ENCODE results near the gene MYLIP.
"Not testable (repeated sequence)": the region's sequence is repeated elsewhere in the genome, so short reads cannot be mapped to it uniquely, and the experiment has no call there.

Gene MYLIP

GRCh38 chr6:16163535-16164300 lies 34.8 kb downstream of the MYLIP start:
- in situ Hi-C loops (cut with MboI; ENCODE audit: low pct_unique_long_range_greater_than_20kb, low sequenced_read_pairs), result no loop called here
- DNase-seq, result no peak

- no peak for DNase-seq
- in situ Hi-C loops (cut with MboI; ENCODE audit: low pct_unique_long_range_greater_than_20kb, low sequenced_read_pairs), result no loop called here
Observed at GRCh38 chr6:16165641-16166040, 36.8 kb downstream of the MYLIP start.

- in situ Hi-C loops (cut with MboI; ENCODE audit: low pct_unique_long_range_greater_than_20kb, low sequenced_read_pairs), result no loop called here
Observed at GRCh38 chr6:16166871-16167608, 38.2 kb downstream of the MYLIP start.

GRCh38 chr6:16168121-16168520 lies 39.2 kb downstream of the MYLIP start:
- DNase-seq, result peak; percentile 30
- in situ Hi-C loops (cut with MboI; ENCODE audit: low pct_unique_long_range_greater_than_20kb, low sequenced_read_pairs), result no loop called here

More at GRCh38 chr6:16166871-16167608, 38.2 kb downstream of the MYLIP start:
- no peak for DNase-seq

- DNase-seq, result peak; percentile 80
- in situ Hi-C loops (cut with MboI; ENCODE audit: low pct_unique_long_range_greater_than_20kb, low sequenced_read_pairs), result no loop called here
Observed at GRCh38 chr6:16168858-16169257, 40.0 kb downstream of the MYLIP start.

GRCh38 chr6:16171400-16171799 lies 42.5 kb downstream of the MYLIP start:
- in situ Hi-C loops (cut with MboI; ENCODE audit: low pct_unique_long_range_greater_than_20kb, low sequenced_read_pairs), result no loop called here
- no peak for DNase-seq

- no peak for DNase-seq
- in situ Hi-C loops (cut with MboI; ENCODE audit: low pct_unique_long_range_greater_than_20kb, low sequenced_read_pairs), result no loop called here
Observed at GRCh38 chr6:16173167-16173940, 44.5 kb downstream of the MYLIP start.

- in situ Hi-C loops (cut with MboI; ENCODE audit: low pct_unique_long_range_greater_than_20kb, low sequenced_read_pairs), result no loop called here
Observed at GRCh38 chr6:16174416-16175078, 45.7 kb downstream of the MYLIP start.

GRCh38 chr6:16176600-16176999 lies 47.7 kb downstream of the MYLIP start:
- in situ Hi-C loops (cut with MboI; ENCODE audit: low pct_unique_long_range_greater_than_20kb, low sequenced_read_pairs); DNase-seq: not testable (repeated sequence)

More at GRCh38 chr6:16174416-16175078, 45.7 kb downstream of the MYLIP start:
- DNase-seq, result no peak

GRCh38 chr6:16177881-16178280 lies 49.0 kb downstream of the MYLIP start:
- in situ Hi-C loops (cut with MboI; ENCODE audit: low pct_unique_long_range_greater_than_20kb, low sequenced_read_pairs), result no loop called here

GRCh38 chr6:16178351-16178750 lies 49.5 kb downstream of the MYLIP start:
- DNase-seq, result no peak
- in situ Hi-C loops (cut with MboI; ENCODE audit: low pct_unique_long_range_greater_than_20kb, low sequenced_read_pairs), result no loop called here

More at GRCh38 chr6:16177881-16178280, 49.0 kb downstream of the MYLIP start:
- DNase-seq, result no peak

- DNase-seq, result no peak
- in situ Hi-C loops (cut with MboI; ENCODE audit: low pct_unique_long_range_greater_than_20kb, low sequenced_read_pairs), result no loop called here
Observed at GRCh38 chr6:16179063-16179462, 50.2 kb downstream of the MYLIP start.

- DNase-seq, result peak; percentile 98
- in situ Hi-C loops (cut with MboI; ENCODE audit: low pct_unique_long_range_greater_than_20kb, low sequenced_read_pairs), result no loop called here
Observed at GRCh38 chr6:16179970-16180431, 51.1 kb downstream of the MYLIP start.

- in situ Hi-C loops (cut with MboI; ENCODE audit: low pct_unique_long_range_greater_than_20kb, low sequenced_read_pairs), result no loop called here
Observed at GRCh38 chr6:16180696-16181438, 52.0 kb downstream of the MYLIP start.

GRCh38 chr6:16181439-16182297 lies 52.8 kb downstream of the MYLIP start:
- DNase-seq, result no peak
- in situ Hi-C loops (cut with MboI; ENCODE audit: low pct_unique_long_range_greater_than_20kb, low sequenced_read_pairs), result no loop called here

More at GRCh38 chr6:16180696-16181438, 52.0 kb downstream of the MYLIP start:
- DNase-seq, result no peak

- DNase-seq, result peak; percentile 75
- in situ Hi-C loops (cut with MboI; ENCODE audit: low pct_unique_long_range_greater_than_20kb, low sequenced_read_pairs), result no loop called here
Observed at GRCh38 chr6:16183187-16183664, 54.3 kb downstream of the MYLIP start.

- peak; percentile 73 for DNase-seq
- in situ Hi-C loops (cut with MboI; ENCODE audit: low pct_unique_long_range_greater_than_20kb, low sequenced_read_pairs), result no loop called here
Observed at GRCh38 chr6:16184129-16184528, 55.2 kb downstream of the MYLIP start.
